Measurements from ENCODE around the gene FOXD4L1.
"Not testable (repeated sequence)": the region's sequence is repeated elsewhere in the genome, so short reads cannot be mapped to it uniquely, and the experiment has no call there.

GRCh38 chr2:113511859-113512258 lies 13.4 kb downstream of the FOXD4L1 start:
- not testable (repeated sequence) for TF ChIP-seq CTCF (IDR thresholded peaks at IDR 0.05; ENCODE audit: insufficient read depth, low read length); SPI1 (IDR thresholded peaks at IDR 0.05; ENCODE audit: borderline replicate concordance, low read depth)

Data from HL-60 (cell line).